Upper lobe of left lung (tissue), 6 donors: ENCODE data around the gene PRKAR1B. TPM values are rescaled to one million over a fixed set of nuclear protein-coding genes. Genes with fewer than 3 reads are reported as not detected.

Experiments used
- ATAC-seq, 2 donors: fragments of 200-7000 bp; cut with Tn5 transposase; one replicate each; pipeline ENCODE4 v1.9.1; 2022; ENCODE audit warnings: mild to moderate bottlenecking in 2 of 2, moderate library complexity in 2 of 2; ENCODE audit not compliant: low FRiP score in 2 of 2
- DNase-seq, 2 donors: peaks; one replicate each; pipeline ENCODE4 v3.0.0-alpha.2; 2019 to 2020
- H3K27ac ChIP-seq, 4 donors: fragments of 200-600 bp; sonication (generic); one replicate each; pipeline ENCODE4 v1.5.1; 2016 to 2019
- H3K27me3 ChIP-seq, 4 donors: fragments of 200-600 bp; sonication (generic); one replicate each; pipeline ENCODE4 v1.5.1; 2017 to 2019
- H3K36me3 ChIP-seq, 4 donors: fragments of 200-600 bp; sonication (generic); one replicate each; pipeline ENCODE4 v1.5.1; 2016 to 2019
- H3K4me1 ChIP-seq, 4 donors: fragments of 200-600 bp; sonication (generic); one replicate each; pipeline ENCODE4 v1.5.1; 2018 to 2019
- H3K4me3 ChIP-seq, 4 donors: fragments of 200-600 bp; sonication (generic); one replicate each; pipeline ENCODE4 v1.5.1; 2017 to 2019; ENCODE audit warnings: mild to moderate bottlenecking in 2 of 4, moderate library complexity in 1 of 4
- H3K9me3 ChIP-seq, 4 donors: fragments of 200-600 bp; sonication (generic); one replicate each; pipeline ENCODE4 v1.5.1; 2018 to 2019
- EP300 ChIP-seq, 4 donors: sonication (generic); formaldehyde crosslinking; IDR thresholded peaks; one replicate each; pipeline ENCODE4 v1.5.1; 2017; ENCODE audit warnings: antibody characterized with exemption in 4 of 4, control low read depth in 2 of 4
- POLR2A ChIP-seq, 4 donors: fragments of 450-650 bp; IDR thresholded peaks; one replicate each; pipeline ENCODE4 v1.5.1; 2016 to 2017; ENCODE audit warnings: antibody characterized with exemption in 4 of 4, mild to moderate bottlenecking in 2 of 4
- POLR2AphosphoS5 ChIP-seq, 2 donors: sonication (generic); formaldehyde crosslinking; IDR thresholded peaks; one replicate each; pipeline ENCODE4 v1.5.1; 2017; ENCODE audit warnings: antibody characterized with exemption in 2 of 2
- WGBS, 2 donors: methylation state at CpG; one replicate each; pipeline ENCODE4 v1.1.5; 2017 to 2018; 5-methylcytosine and 5-hydroxymethylcytosine counted together
- total RNA-seq, 6 donors: library from RNA; depleted of rRNA in 4 of 6; stranded (reverse); fragments of >200 nt in 4 of 6; gene quantifications; one replicate each; pipeline versions ENCODE4 v1.1.0 to v1.2.1, GENCODE V29; 2016 to 2021
- TF ChIP-seq, protein P1 (sequence below), 6 experiments: fragments of 450-650 bp in 4 of 6; fragments of 200-600 bp in 2 of 6; sonication (generic) in 2 of 6; IDR thresholded peaks; one replicate each; pipeline ENCODE4 v1.5.1; 2016 to 2019; ENCODE audit warnings: antibody characterized with exemption in 6 of 6
- donor health status: DM: no; HTN: no; CAD: no; lungs with moderate emphysema.
- donor health status: DM: no; HTN: yes; CAD: no; lungs with severe emphysema.

The PRKAR1B gene
- total RNA-seq, 6 donors from 2014 or later, result 10.3 to 24.4 (median 20.9) TPM

DNA sequence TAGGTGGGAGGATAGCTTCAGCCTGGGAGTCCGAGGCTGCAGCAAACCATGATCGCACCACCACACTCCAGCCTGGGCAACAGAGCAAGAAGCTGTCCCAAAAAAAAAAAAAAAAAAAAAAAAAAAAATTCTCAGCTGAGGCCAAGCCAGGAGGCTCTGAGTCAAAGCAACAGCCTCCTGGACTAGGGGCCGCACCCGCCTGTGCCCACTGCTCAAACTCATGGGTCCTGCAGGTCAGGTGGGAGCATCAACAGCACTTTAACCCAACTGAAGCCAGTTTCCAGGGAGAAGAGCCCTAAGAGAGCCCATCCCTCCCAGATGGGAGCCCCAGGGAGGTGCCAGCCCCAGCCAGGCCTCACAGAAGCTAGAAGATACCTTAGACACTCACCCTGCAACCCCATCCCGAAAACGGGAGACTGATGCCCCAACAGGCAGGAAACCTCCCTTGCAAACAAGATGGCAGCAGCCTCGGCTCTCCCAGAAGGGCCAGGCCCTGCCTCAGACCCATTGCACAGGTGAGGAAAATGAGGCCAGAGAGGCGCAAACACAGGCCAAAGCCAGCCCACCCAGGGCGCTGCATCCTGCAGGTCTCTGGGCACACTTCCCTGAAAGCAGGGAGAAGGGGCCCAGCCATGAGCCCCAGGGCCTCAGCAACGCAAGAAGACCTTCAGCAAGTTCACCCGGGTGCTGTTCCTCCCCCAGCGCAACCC, 218.5 kb downstream of the PRKAR1B start:
- no peaks in the 10 kb centered on the region for H3K9me3 ChIP-seq

GRCh38 chr7:507623-508300, 219.3 kb downstream of the PRKAR1B start:
- Histone ChIP-seq H3K4me1 (peaks cover 14 to 32% (median 21%) of the 10 kb centered on the region in 4 donors), H3K9me3 (no peaks in the 10 kb centered on the region), H3K4me3 (no peak overlapping the region), H3K36me3 (peaks cover 0 to 34% (median 18%) of the 10 kb centered on the region in 4 donors), H3K27me3 (no peaks in the 10 kb centered on the region), H3K27ac (no peak overlapping the region)
- TF ChIP-seq POLR2A (IDR thresholded peaks at IDR 0.05) (no peak), POLR2AphosphoS5 (IDR thresholded peaks at IDR 0.05) (no peak), EP300 (IDR thresholded peaks at IDR 0.05) (no peak)
- TF ChIP-seq, protein P1, sequence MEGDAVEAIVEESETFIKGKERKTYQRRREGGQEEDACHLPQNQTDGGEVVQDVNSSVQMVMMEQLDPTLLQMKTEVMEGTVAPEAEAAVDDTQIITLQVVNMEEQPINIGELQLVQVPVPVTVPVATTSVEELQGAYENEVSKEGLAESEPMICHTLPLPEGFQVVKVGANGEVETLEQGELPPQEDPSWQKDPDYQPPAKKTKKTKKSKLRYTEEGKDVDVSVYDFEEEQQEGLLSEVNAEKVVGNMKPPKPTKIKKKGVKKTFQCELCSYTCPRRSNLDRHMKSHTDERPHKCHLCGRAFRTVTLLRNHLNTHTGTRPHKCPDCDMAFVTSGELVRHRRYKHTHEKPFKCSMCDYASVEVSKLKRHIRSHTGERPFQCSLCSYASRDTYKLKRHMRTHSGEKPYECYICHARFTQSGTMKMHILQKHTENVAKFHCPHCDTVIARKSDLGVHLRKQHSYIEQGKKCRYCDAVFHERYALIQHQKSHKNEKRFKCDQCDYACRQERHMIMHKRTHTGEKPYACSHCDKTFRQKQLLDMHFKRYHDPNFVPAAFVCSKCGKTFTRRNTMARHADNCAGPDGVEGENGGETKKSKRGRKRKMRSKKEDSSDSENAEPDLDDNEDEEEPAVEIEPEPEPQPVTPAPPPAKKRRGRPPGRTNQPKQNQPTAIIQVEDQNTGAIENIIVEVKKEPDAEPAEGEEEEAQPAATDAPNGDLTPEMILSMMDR (IDR thresholded peaks at IDR 0.05), result no peak
- ATAC-seq, result no peak
- DNase-seq, result peak in 1 of 2 donors; percentile 43
- 89 to 92% methylated on average over 13 to 17 of the region's 17 CpGs for WGBS, 2 donors

More for the DNA sequence above, 218.5 kb downstream of the PRKAR1B start:
- TF ChIP-seq POLR2AphosphoS5 (IDR thresholded peaks at IDR 0.05) (no peak), POLR2A (IDR thresholded peaks at IDR 0.05) (no peak), EP300 (IDR thresholded peaks at IDR 0.05) (no peak)
- TF ChIP-seq, protein P1 (IDR thresholded peaks at IDR 0.05), result no peak
- no peaks in the 10 kb centered on the region for H3K27me3 ChIP-seq
- no peak overlapping the region for H3K27ac ChIP-seq
- peaks cover 16 to 31% (median 23%) of the 10 kb centered on the region in 4 donors for H3K4me1 ChIP-seq
- WGBS, 2 donors, result 95 to 98% methylated on average over 7 to 12 of the region's 12 CpGs
- no peak overlapping the region for H3K4me3 ChIP-seq
- peak in 1 of 2 donors; percentile 40 for DNase-seq
- peaks cover 0 to 33% (median 18%) of the 10 kb centered on the region in 4 donors for H3K36me3 ChIP-seq
- no peak for ATAC-seq

DNA sequence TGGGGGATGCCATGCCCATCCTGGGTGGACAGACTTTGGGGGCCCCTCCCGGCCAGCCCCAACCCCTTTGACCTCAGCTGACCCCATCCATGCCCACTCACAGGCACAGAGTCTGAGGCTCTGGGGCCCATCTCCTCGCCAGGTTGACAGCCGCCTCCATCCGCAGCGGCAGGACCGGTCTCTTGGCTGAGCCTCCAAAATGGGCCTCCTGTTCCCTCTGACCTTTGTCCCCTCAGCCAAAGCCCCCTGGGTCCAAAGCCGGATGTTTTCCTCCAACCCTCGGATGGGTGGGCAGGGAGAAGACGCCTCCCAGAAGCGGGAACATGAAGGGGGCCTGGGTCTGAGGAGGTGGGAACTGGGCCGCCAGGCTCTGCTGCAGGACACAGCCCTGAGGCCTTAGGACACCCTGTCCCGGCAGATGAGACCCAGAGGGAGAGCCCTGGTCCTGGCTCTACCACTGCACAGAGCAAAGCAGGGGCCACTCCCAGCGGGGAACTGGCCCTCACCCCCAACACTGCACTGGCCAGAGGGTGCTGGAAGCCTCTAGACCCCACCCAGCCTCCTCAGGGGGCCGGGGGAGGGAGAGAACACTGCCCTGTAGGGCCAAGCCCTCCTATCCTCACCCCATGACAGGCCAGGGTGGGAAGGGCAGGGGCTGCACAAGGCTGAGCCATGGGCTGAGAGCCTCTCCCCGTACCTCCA, 220.0 kb downstream of the PRKAR1B start:
- TF ChIP-seq, protein P1 (IDR thresholded peaks at IDR 0.05), result no peak
- TF ChIP-seq EP300 (IDR thresholded peaks at IDR 0.05) (no peak), POLR2AphosphoS5 (IDR thresholded peaks at IDR 0.05) (no peak), POLR2A (IDR thresholded peaks at IDR 0.05) (no peak)
- Histone ChIP-seq H3K9me3 (no peaks in the 10 kb centered on the region), H3K4me1 (peaks cover 8 to 25% (median 19%) of the 10 kb centered on the region in 4 donors), H3K4me3 (no peak overlapping the region), H3K36me3 (peaks cover 0 to 31% (median 18%) of the 10 kb centered on the region in 4 donors), H3K27me3 (no peaks in the 10 kb centered on the region), H3K27ac (peak overlapping the region in 1 of 4 donors; percentile 27)
- peak in 1 of 2 donors; percentile 52 for DNase-seq
- no peak for ATAC-seq
- WGBS, 2 donors, result 91 to 97% methylated on average over 14 to 15 of the region's 15 CpGs

DNA sequence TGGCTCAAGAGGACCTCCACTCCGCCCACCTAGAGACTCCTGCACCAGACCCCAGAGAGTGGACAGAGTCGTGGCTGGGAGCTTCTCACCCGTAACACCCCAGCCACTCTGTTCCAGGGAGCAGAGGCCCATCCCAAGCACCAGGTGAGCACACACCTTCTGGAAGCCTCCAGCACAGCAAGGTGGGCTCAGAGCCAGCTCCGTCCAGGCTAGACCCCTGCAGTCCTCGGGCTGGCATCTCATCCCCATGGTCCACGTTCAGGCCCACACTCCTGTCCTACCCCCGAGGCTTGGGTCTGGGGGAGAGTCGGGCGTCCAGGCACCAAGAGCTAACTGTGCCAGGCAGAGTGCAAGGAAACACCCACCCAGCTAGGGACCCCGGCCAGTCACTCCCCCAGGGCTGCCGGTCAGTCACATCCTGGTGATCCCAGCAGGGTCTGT, 220.7 kb downstream of the PRKAR1B start:
- ATAC-seq (no peak), DNase-seq (peak in 1 of 2 donors; percentile 46)
- Histone ChIP-seq H3K4me1 (peaks cover 8 to 22% (median 17%) of the 10 kb centered on the region in 4 donors), H3K36me3 (peaks cover 0 to 38% (median 16%) of the 10 kb centered on the region in 4 donors), H3K9me3 (no peaks in the 10 kb centered on the region), H3K27ac (peak overlapping the region in 1 of 4 donors; percentile 27), H3K4me3 (no peak overlapping the region), H3K27me3 (no peaks in the 10 kb centered on the region)
- WGBS, 2 donors, result 88 to 94% methylated on average over 5 to 11 of the region's 11 CpGs
- TF ChIP-seq, protein P1 (IDR thresholded peaks at IDR 0.05), result no peak
- TF ChIP-seq POLR2AphosphoS5 (IDR thresholded peaks at IDR 0.05) (no peak), POLR2A (IDR thresholded peaks at IDR 0.05) (no peak), EP300 (IDR thresholded peaks at IDR 0.05) (no peak)
